Naive thymus-derived CD4-positive, alpha-beta T cell (primary cell): Measurements from ENCODE around the gene EYA4. TPM values are rescaled to one million over a fixed set of nuclear protein-coding genes. Genes with fewer than 3 reads are reported as not detected.

Experiments
- ATAC-seq: fragments of 150-1000 bp; cut with Tn5 transposase; 2 replicates; pipeline ENCODE4 v1.10.0; 2021; ENCODE audit warnings: mild to moderate bottlenecking, moderate library complexity
- CTCF ChIA-PET: fragments of 350-600 bp; sonication (Branson Sonifier 250); formaldehyde crosslinking; loops from one replicate; lab custom pipeline; 2021; ENCODE audit warnings: antibody characterized with exemption; lab: Charles Lee
- POLR2A ChIA-PET: fragments of 350-600 bp; sonication (Branson Sonifier 250); formaldehyde crosslinking; loops from one replicate; lab custom pipeline; 2021; ENCODE audit warnings: antibody characterized with exemption, inconsistent platforms; lab: Charles Lee
- DNase-seq, 9 donors: peaks; one replicate each; pipeline versions ENCODE4 v3.0.0 to v3.0.0-alpha.2; 2020 to 2022; ENCODE audit warnings: mixed read lengths in 1 of 9
- H3K27ac ChIP-seq: one replicate; pipeline ENCODE4 v1.7.0; 2013; ENCODE audit warnings: mild to moderate bottlenecking, low read depth, low read length, moderate library complexity
- H3K27me3 ChIP-seq, 2 donors: one replicate each; pipeline ENCODE4 v1.7.0; 2013; ENCODE audit warnings: low read length in 2 of 2, mild to moderate bottlenecking in 2 of 2, moderate library complexity in 2 of 2; ENCODE audit not compliant: control insufficient read depth in 2 of 2, insufficient read depth in 2 of 2
- H3K36me3 ChIP-seq, 3 experiments: 1 replicate in 2 of 3; 2 replicates in 1 of 3; pipeline ENCODE4 v1.7.0; 2013; ENCODE audit warnings: low read length in 3 of 3, mild to moderate bottlenecking in 3 of 3, moderate library complexity in 1 of 3; ENCODE audit not compliant: insufficient read depth in 3 of 3, control insufficient read depth in 2 of 3
- H3K4me1 ChIP-seq, 2 donors: one replicate each; pipeline ENCODE4 v1.7.0; 2013; ENCODE audit warnings: low read length in 2 of 2, mild to moderate bottlenecking in 2 of 2, moderate library complexity in 1 of 2; ENCODE audit not compliant: control insufficient read depth in 2 of 2, insufficient read depth in 2 of 2
- H3K4me3 ChIP-seq: 2 replicates; pipeline ENCODE4 v1.7.0; 2013; ENCODE audit warnings: mild to moderate bottlenecking, low read length
- H3K9me3 ChIP-seq, 3 experiments: 1 replicate in 2 of 3; 2 replicates in 1 of 3; pipeline ENCODE4 v1.7.0; 2013; ENCODE audit warnings: low read length in 3 of 3; ENCODE audit not compliant: control insufficient read depth in 2 of 3
- H3K27ac Mint-ChIP-seq, 9 donors: one replicate each; pipeline ENCODE4 v1.8.0; 2020 to 2022; ENCODE audit warnings: mixed read lengths in 9 of 9, mild to moderate bottlenecking in 8 of 9, moderate library complexity in 5 of 9, inconsistent platforms in 2 of 9
- H3K27me3 Mint-ChIP-seq, 5 donors: one replicate each; pipeline ENCODE4 v1.8.0; 2021 to 2022; ENCODE audit warnings: mixed read lengths in 5 of 5, mild to moderate bottlenecking in 1 of 5
- H3K36me3 Mint-ChIP-seq, 5 donors: one replicate each; pipeline ENCODE4 v1.8.0; 2020 to 2022; ENCODE audit warnings: mixed read lengths in 5 of 5, mild to moderate bottlenecking in 3 of 5, inconsistent platforms in 1 of 5
- H3K4me1 Mint-ChIP-seq, 7 donors: one replicate each; pipeline ENCODE4 v1.8.0; 2020 to 2022; ENCODE audit warnings: mixed read lengths in 7 of 7, mild to moderate bottlenecking in 3 of 7, inconsistent platforms in 1 of 7
- H3K4me3 Mint-ChIP-seq, 10 donors: one replicate each; pipeline ENCODE4 v1.8.0; 2020 to 2022; ENCODE audit warnings: mild to moderate bottlenecking in 10 of 10, mixed read lengths in 10 of 10, moderate library complexity in 6 of 10, inconsistent platforms in 2 of 10
- H3K9me3 Mint-ChIP-seq, 11 donors: one replicate each; pipeline ENCODE4 v1.8.0; 2020 to 2022; ENCODE audit warnings: mixed read lengths in 11 of 11, mild to moderate bottlenecking in 4 of 11, inconsistent platforms in 1 of 11, moderate library complexity in 1 of 11
- intact Hi-C, 2 donors: fragments of 100-400 bp; cut with micrococcal nuclease; formaldehyde crosslinking; loops; one replicate each; pipeline ENCODE4 v1.15.1; 2023
- polyA plus RNA-seq, 2 donors: library from polyadenylated mRNA; unstranded; fragments of 300-500 nt; fragmentation: Illumina TruSeq; gene quantifications; one replicate each; pipeline ENCODE4 v1.2.3, GENCODE V29; 2021
- total RNA-seq, 6 experiments: library from RNA in 5 of 6; stranded (reverse) in 5 of 6; gene quantifications; 1 replicate in 5 of 6; 2 replicates in 1 of 6; pipeline ENCODE4 v1.2.3 and lab custom pipeline; 2021 to 2026

The EYA4 gene
- total and polyA plus RNA-seq, 7 experiments from 2014 or later = not detected

DNA sequence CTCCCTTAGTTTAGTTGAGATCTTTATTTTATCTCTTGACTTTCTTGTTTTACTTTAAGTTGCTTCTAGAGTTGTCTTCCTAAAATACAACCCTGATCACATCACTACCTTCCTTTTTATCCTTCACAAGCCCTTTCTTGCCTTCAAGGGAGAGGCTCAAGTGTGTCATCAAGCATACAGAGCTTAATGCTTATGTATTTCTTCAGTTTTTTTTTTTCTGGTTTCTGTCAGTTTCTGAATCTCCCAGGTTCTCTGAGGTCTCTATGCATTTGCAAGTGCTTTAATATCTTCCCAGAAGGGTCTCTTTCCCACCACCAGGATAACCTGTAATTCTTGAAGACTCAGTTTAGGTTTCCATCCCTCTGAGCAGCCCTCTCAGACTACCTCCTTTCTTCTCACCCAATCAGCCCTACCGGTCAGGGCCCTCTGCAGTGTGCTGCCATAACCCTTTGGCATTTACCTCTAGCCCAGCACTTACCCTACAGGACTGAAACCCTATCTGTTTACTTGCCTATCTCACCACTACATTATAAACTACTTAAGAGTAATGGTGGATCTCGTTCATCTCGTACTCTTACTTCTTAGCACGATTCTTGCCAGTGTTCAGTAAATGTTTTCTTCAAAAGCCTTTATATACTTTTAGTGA lies 36.9 kb downstream of the EYA4 start:
- Histone ChIP-seq H3K36me3 (no peaks in the 10 kb centered on the region), H3K9me3 (no peaks in the 10 kb centered on the region), H3K27me3 (no peaks in the 10 kb centered on the region), H3K27ac (no peak overlapping the region), H3K4me1 (no peaks in the 10 kb centered on the region), H3K4me3 (no peak overlapping the region)
- Mint-ChIP-seq H3K27me3 (no peaks in the 10 kb centered on the region), H3K36me3 (no peaks in the 10 kb centered on the region), H3K9me3 (no peaks in the 10 kb centered on the region), H3K4me3 (no peak overlapping the region), H3K4me1 (no peaks in the 10 kb centered on the region), H3K27ac (no peak overlapping the region)
- ChIA-PET POLR2A (no interaction called here), CTCF (no interaction called here)
- ATAC-seq (no peak), DNase-seq (no peak)
- intact Hi-C loops = no loop called here

GRCh38 chr6:133286765-133287164 lies 45.6 kb downstream of the EYA4 start:
- H3K4me1 ChIP-seq = no peaks in the 10 kb centered on the region
- ChIA-PET CTCF (interaction anchor here (0.6 kb wide), 1 partner anchor 313 kb away, joined by 3 read pairs; no protein-coding TSS in a partner anchor), POLR2A (no interaction called here)
- H3K27me3 Mint-ChIP-seq = peaks cover 0 to 13% (median 4%) of the 10 kb centered on the region in 5 donors
- H3K27ac ChIP-seq = no peak overlapping the region
- peaks cover 0 to 14% (median 0%) of the 10 kb centered on the region in 11 donors for H3K9me3 Mint-ChIP-seq
- no peak overlapping the region for H3K4me3 ChIP-seq
- no peaks in the 10 kb centered on the region for H3K9me3 ChIP-seq
- no peaks in the 10 kb centered on the region for H3K36me3 ChIP-seq
- H3K36me3 Mint-ChIP-seq = no peaks in the 10 kb centered on the region
- no peak overlapping the region for H3K4me3 Mint-ChIP-seq
- DNase-seq (no peak), ATAC-seq (no peak)
- intact Hi-C loops = no loop called here
- no peaks in the 10 kb centered on the region for H3K27me3 ChIP-seq
- no peaks in the 10 kb centered on the region for H3K4me1 Mint-ChIP-seq
- no peak overlapping the region for H3K27ac Mint-ChIP-seq

- intact Hi-C loops = no loop called here
- Histone ChIP-seq H3K4me3 (no peak overlapping the region), H3K27ac (no peak overlapping the region), H3K9me3 (no peaks in the 10 kb centered on the region), H3K36me3 (no peaks in the 10 kb centered on the region), H3K27me3 (no peaks in the 10 kb centered on the region), H3K4me1 (no peaks in the 10 kb centered on the region)
- Mint-ChIP-seq H3K27ac (no peak overlapping the region), H3K9me3 (peaks cover 0 to 14% (median 0%) of the 10 kb centered on the region in 11 donors), H3K27me3 (peaks cover 0 to 13% (median 8%) of the 10 kb centered on the region in 5 donors), H3K4me1 (no peaks in the 10 kb centered on the region), H3K36me3 (no peaks in the 10 kb centered on the region), H3K4me3 (no peak overlapping the region)
- CTCF ChIA-PET = no interaction called here
- DNase-seq = no peak
- POLR2A ChIA-PET = no interaction called here
- ATAC-seq = no peak
These were observed 47.5 kb downstream of the EYA4 start for GRCh38 chr6:133288662-133289061.

DNA sequence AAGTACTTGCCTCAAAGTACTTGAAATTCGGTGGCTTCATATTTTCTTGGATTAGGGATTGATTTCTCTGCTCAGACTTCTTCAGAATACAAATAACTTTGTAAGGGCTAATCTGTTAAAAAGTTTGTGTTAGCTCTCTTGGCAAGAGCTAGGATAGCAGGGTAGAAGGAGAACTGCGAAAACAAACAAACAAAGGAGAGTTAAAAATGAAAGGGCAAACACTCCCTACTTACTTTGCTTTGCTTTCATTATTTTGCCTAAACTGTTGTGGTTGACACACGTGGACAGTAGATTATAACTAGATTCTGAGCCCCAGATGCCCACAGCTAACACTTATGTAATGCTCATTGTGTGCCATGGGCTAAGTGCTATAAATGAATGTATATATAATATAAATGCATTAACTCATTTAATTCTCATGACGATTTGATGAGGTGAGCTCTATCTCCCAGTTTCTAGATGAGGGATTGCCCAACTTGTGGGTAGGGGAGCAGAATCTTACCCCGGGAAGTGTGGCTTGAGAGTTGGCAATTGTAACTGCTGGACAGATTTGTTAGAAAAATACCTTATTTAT lies 48.7 kb downstream of the EYA4 start:
- Histone ChIP-seq H3K4me3 (no peak overlapping the region), H3K27me3 (no peaks in the 10 kb centered on the region), H3K27ac (no peak overlapping the region), H3K4me1 (no peaks in the 10 kb centered on the region), H3K9me3 (no peaks in the 10 kb centered on the region), H3K36me3 (no peaks in the 10 kb centered on the region)
- H3K9me3 Mint-ChIP-seq = peaks cover 0 to 11% (median 0%) of the 10 kb centered on the region in 11 donors
- no peak for DNase-seq
- H3K27me3 Mint-ChIP-seq = peaks cover 0 to 9% (median 3%) of the 10 kb centered on the region in 5 donors
- no peak overlapping the region for H3K27ac Mint-ChIP-seq
- ChIA-PET CTCF (no interaction called here), POLR2A (no interaction called here)
- intact Hi-C loops = no loop called here
- no peaks in the 10 kb centered on the region for H3K36me3 Mint-ChIP-seq
- H3K4me1 Mint-ChIP-seq = no peaks in the 10 kb centered on the region
- ATAC-seq = no peak
- H3K4me3 Mint-ChIP-seq = no peak overlapping the region

- CTCF ChIA-PET = no interaction called here
- Mint-ChIP-seq H3K4me1 (no peaks in the 10 kb centered on the region), H3K4me3 (no peak overlapping the region), H3K27me3 (peaks cover 0 to 4% (median 0%) of the 10 kb centered on the region in 5 donors), H3K9me3 (peaks cover 0 to 13% (median 0%) of the 10 kb centered on the region in 11 donors), H3K27ac (no peak overlapping the region), H3K36me3 (no peaks in the 10 kb centered on the region)
- DNase-seq (no peak), ATAC-seq (no peak)
- no peaks in the 10 kb centered on the region for H3K27me3 ChIP-seq
- H3K4me1 ChIP-seq = no peaks in the 10 kb centered on the region
- no peak overlapping the region for H3K27ac ChIP-seq
- no peaks in the 10 kb centered on the region for H3K9me3 ChIP-seq
- H3K36me3 ChIP-seq = no peaks in the 10 kb centered on the region
- H3K4me3 ChIP-seq = no peak overlapping the region
- intact Hi-C loops = no loop called here
- POLR2A ChIA-PET = no interaction called here
These were observed 49.8 kb downstream of the EYA4 start for GRCh38 chr6:133290930-133291329.

DNA sequence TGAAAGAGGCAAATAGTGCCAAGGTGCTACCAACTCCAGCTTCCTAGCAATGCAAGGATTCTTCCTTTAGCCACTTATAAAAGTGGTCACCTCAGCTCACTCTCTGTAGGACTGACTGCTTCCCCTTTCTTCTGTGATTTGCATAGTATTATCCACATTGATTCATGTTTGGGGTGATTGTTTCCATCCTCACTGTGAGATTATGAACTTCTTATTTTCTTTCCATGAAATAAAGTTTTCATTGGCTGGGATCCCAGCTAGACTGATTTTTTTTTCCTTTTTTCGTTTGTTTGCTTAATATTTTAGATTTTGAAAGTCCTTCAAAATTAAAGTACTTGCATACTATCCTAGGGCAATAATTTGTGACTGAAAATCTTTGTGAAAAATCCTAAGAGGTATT lies 50.5 kb downstream of the EYA4 start:
- no peaks in the 10 kb centered on the region for H3K4me1 Mint-ChIP-seq
- no peaks in the 10 kb centered on the region for H3K36me3 Mint-ChIP-seq
- H3K4me3 ChIP-seq = no peak overlapping the region
- H3K27me3 ChIP-seq = no peaks in the 10 kb centered on the region
- peaks cover 0 to 4% (median 0%) of the 10 kb centered on the region in 5 donors for H3K27me3 Mint-ChIP-seq
- H3K36me3 ChIP-seq = no peaks in the 10 kb centered on the region
- CTCF ChIA-PET = no interaction called here
- H3K4me1 ChIP-seq = no peaks in the 10 kb centered on the region
- no peak for DNase-seq
- POLR2A ChIA-PET = no interaction called here
- peaks cover 0 to 17% (median 0%) of the 10 kb centered on the region in 11 donors for H3K9me3 Mint-ChIP-seq
- intact Hi-C loops = no loop called here
- no peak for ATAC-seq
- H3K27ac Mint-ChIP-seq = no peak overlapping the region
- no peak overlapping the region for H3K4me3 Mint-ChIP-seq
- H3K9me3 ChIP-seq = no peaks in the 10 kb centered on the region
- H3K27ac ChIP-seq = no peak overlapping the region

DNA sequence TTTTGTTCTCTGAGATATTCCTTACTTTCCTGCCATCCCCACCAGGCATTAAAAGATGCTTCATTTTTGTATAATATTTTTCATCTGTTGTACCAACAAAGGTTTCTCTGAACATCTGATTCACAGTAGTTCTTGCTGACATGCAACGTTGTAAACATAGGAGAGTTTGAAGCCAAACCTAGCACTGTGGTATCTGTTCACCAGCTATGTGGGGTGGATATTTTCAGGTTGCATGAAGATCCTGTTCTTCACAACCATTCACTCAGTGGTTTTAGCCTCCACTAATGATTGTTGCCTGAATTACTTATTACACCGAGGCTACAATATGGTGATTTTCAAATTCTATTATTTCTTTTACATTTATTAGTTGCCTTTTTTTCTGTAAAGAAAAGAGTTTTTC lies 56.5 kb downstream of the EYA4 start:
- Histone ChIP-seq H3K9me3 (no peaks in the 10 kb centered on the region), H3K4me3 (no peak overlapping the region), H3K27ac (no peak overlapping the region), H3K4me1 (no peaks in the 10 kb centered on the region), H3K36me3 (no peaks in the 10 kb centered on the region), H3K27me3 (no peaks in the 10 kb centered on the region)
- Mint-ChIP-seq H3K9me3 (peaks cover 0 to 6% (median 0%) of the 10 kb centered on the region in 11 donors), H3K27me3 (peaks cover 0 to 4% (median 0%) of the 10 kb centered on the region in 5 donors), H3K36me3 (no peaks in the 10 kb centered on the region), H3K27ac (no peak overlapping the region), H3K4me1 (no peaks in the 10 kb centered on the region), H3K4me3 (no peak overlapping the region)
- POLR2A ChIA-PET = no interaction called here
- CTCF ChIA-PET = no interaction called here
- ATAC-seq = no peak
- intact Hi-C loops = no loop called here
- no peak for DNase-seq
